HCT116 (cell line): Measurements from ENCODE around the gene REST. TPM values are rescaled to one million over a fixed set of nuclear protein-coding genes. Genes with fewer than 3 reads are reported as not detected.
"Not testable (repeated sequence)": the region's sequence is repeated elsewhere in the genome, so short reads cannot be mapped to it uniquely, and the experiment has no call there.

Source experiments
- ATAC-seq: fragments of 200-7000 bp; cut with Tn5 transposase; 2 replicates; pipeline ENCODE4 v1.9.1; 2020; ENCODE audit warnings: mild to moderate bottlenecking, moderate library complexity
- BruUV-seq: library from RNA; stranded (reverse); fragments of 400-500 nt; replicated peaks from 2 replicates; lab custom pipeline; 2021; lab: Mats Ljungman, UMichigan
- CTCF ChIA-PET: fragments of 300-600 bp; sonication (Branson Sonifier 250); formaldehyde crosslinking; loops from one replicate; lab custom pipeline; 2021; ENCODE audit warnings: antibody characterized with exemption; lab: Charles Lee
- POLR2A ChIA-PET: fragments of 300-600, 350-600 bp; sonication (Branson Sonifier 250); formaldehyde crosslinking; loops from one replicate; lab custom pipeline; 2021; ENCODE audit warnings: antibody characterized with exemption; lab: Charles Lee
- RAD21 ChIA-PET, 2 experiments: fragments of 300-600 bp; sonication (Branson Sonifier 250); formaldehyde crosslinking; loops; one replicate each; lab custom pipeline; 2023; ENCODE audit warnings: low total read pairs in 2 of 2; ENCODE audit not compliant: uncharacterized antibody in 2 of 2, unreplicated experiment in 2 of 2, low non-redundant PET in 1 of 2; lab: Charles Lee
- DNase-seq: peaks from one replicate; pipeline ENCODE4 v3.0.0-alpha.2; 2010; ENCODE audit warnings: low read depth, low spot score
- H2AFZ ChIP-seq: fragments of 200-600 bp; shearing (Covaris generic), sonication (generic); 2 replicates; pipeline ENCODE4 v1.6.1; 2017; ENCODE audit warnings: low read depth, mixed run types, mixed read lengths, antibody characterized with exemption, low read length; ENCODE audit not compliant: poor library complexity, severe bottlenecking
- H3K27ac ChIP-seq: 2 replicates; pipeline ENCODE4 v1.5.1; 2012; ENCODE audit warnings: low read depth, low read length
- H3K27me3 ChIP-seq: fragments of 200-600 bp; sonication (generic); 2 replicates; pipeline ENCODE4 v1.6.1; 2016; ENCODE audit warnings: mixed run types, low read length, mixed read lengths; ENCODE audit not compliant: insufficient read depth
- H3K36me3 ChIP-seq, 2 experiments: fragments of 200-500 bp in 1 of 2; fragments of 200-600 bp in 1 of 2; sonication (Bioruptor generic) in 1 of 2; sonication (generic) in 1 of 2; 2 replicates each; pipeline versions ENCODE4 v1.5.1 to v1.6.1; 2014 to 2016; ENCODE audit warnings: low read length in 2 of 2, inconsistent platforms in 1 of 2, mixed read lengths in 1 of 2, mixed run types in 1 of 2; ENCODE audit not compliant: insufficient read depth in 2 of 2, control insufficient read depth in 1 of 2
- H3K4me1 ChIP-seq, 2 experiments: fragments of 200-600 bp in 1 of 2; sonication (generic) in 1 of 2; 2 replicates each; pipeline versions ENCODE4 v1.5.1 to v1.6.1; 2012 to 2017; ENCODE audit warnings: low read length in 2 of 2, inconsistent platforms in 1 of 2, mild to moderate bottlenecking in 1 of 2, mixed read lengths in 1 of 2, mixed run types in 1 of 2, moderate library complexity in 1 of 2; ENCODE audit not compliant: insufficient read depth in 2 of 2, control insufficient read depth in 1 of 2
- H3K4me2 ChIP-seq: fragments of 200-600 bp; sonication (generic); 2 replicates; pipeline ENCODE4 v1.6.1; 2017; ENCODE audit warnings: mixed run types, low read length, mixed read lengths
- H3K4me3 ChIP-seq, 2 experiments: fragments of 200-600 bp in 1 of 2; sonication (generic) in 1 of 2; replicated peaks in 1 of 2; 2 replicates each; pipeline ENCODE4 v1.5.1; 2011 to 2016; ENCODE audit warnings: low read length in 2 of 2, control low read depth in 1 of 2, low read depth in 1 of 2, mild to moderate bottlenecking in 1 of 2, mixed read lengths in 1 of 2, mixed run types in 1 of 2
- H3K79me2 ChIP-seq: fragments of 200-600 bp; sonication (generic); 2 replicates; pipeline ENCODE4 v1.6.1; 2017; ENCODE audit warnings: mild to moderate bottlenecking, mixed run types, low read length, moderate library complexity, mixed read lengths; ENCODE audit not compliant: insufficient read depth
- H3K9ac ChIP-seq: fragments of 200-600 bp; sonication (generic); 2 replicates; pipeline ENCODE4 v1.6.1; 2016; ENCODE audit warnings: low read length, mixed read lengths
- H3K9me2 ChIP-seq: fragments of 200-600 bp; sonication (generic), shearing (Covaris generic); 2 replicates; pipeline ENCODE4 v1.6.1; 2017; ENCODE audit warnings: mixed run types, mild to moderate bottlenecking, moderate library complexity; ENCODE audit not compliant: insufficient read depth
- H3K9me3 ChIP-seq, 2 experiments: fragments of 200-500 bp in 1 of 2; fragments of 200-600 bp in 1 of 2; sonication (Bioruptor generic) in 1 of 2; sonication (generic) in 1 of 2; 2 replicates each; pipeline ENCODE4 v1.6.1; 2014 to 2017; ENCODE audit warnings: low read length in 2 of 2, mixed read lengths in 2 of 2, inconsistent platforms in 1 of 2, low read depth in 1 of 2, mild to moderate bottlenecking in 1 of 2, mixed run types in 1 of 2, moderate library complexity in 1 of 2; ENCODE audit not compliant: control insufficient read depth in 1 of 2, insufficient read depth in 1 of 2
- H4K20me1 ChIP-seq: fragments of 200-600 bp; sonication (generic), shearing (Covaris generic); 2 replicates; pipeline ENCODE4 v1.6.1; 2017; ENCODE audit warnings: mixed run types, mild to moderate bottlenecking, moderate library complexity; ENCODE audit not compliant: insufficient read depth
- CEBPB ChIP-seq: IDR thresholded peaks from 2 replicates; pipeline ENCODE4 v1.6.1; 2012; ENCODE audit warnings: low read depth
- EZH2 ChIP-seq: fragments of 200-600 bp; sonication (generic); IDR thresholded peaks from 2 replicates; pipeline ENCODE4 v1.6.1; 2017; ENCODE audit warnings: antibody characterized with exemption, mixed run types
- EZH2phosphoT487 ChIP-seq: fragments of 200-600 bp; IDR thresholded peaks from 2 replicates; pipeline ENCODE4 v1.6.1; 2018; ENCODE audit warnings: antibody characterized with exemption, borderline replicate concordance
- JUND ChIP-seq: IDR thresholded peaks from 2 replicates; pipeline ENCODE4 v1.6.1; 2012
- SIN3A ChIP-seq: IDR thresholded peaks from 2 replicates; pipeline ENCODE4 v1.6.1; 2012; ENCODE audit warnings: low read depth
- SRF ChIP-seq: IDR thresholded peaks from 2 replicates; pipeline ENCODE4 v1.6.1; 2012; ENCODE audit warnings: low read depth
- TCF7L2 ChIP-seq: IDR thresholded peaks from 2 replicates; pipeline ENCODE4 v1.7.0; 2011; ENCODE audit warnings: borderline replicate concordance, inconsistent platforms; ENCODE audit not compliant: insufficient read depth, insufficient read length; ENCODE audit errors: extremely low read depth
- YY1 ChIP-seq: IDR thresholded peaks from 2 replicates; pipeline ENCODE4 v1.6.1; 2011; ENCODE audit warnings: low read length, low read depth, moderate library complexity, mild to moderate bottlenecking; ENCODE audit not compliant: insufficient replicate concordance; ENCODE audit errors: extremely low read depth
- intact Hi-C: fragments of 100-400 bp; cut with micrococcal nuclease; formaldehyde crosslinking; loops from 2 replicates; pipeline ENCODE4 v1.10.0; 2022
- total RNA-seq: library from RNA; stranded (reverse); gene quantifications from one replicate; pipeline ENCODE4 v1.2.1, GENCODE V29; 2021; ENCODE audit not compliant: unreplicated experiment
- TF ChIP-seq, protein P1 (sequence below): IDR thresholded peaks from 2 replicates; pipeline ENCODE4 v1.6.1; 2012
- TF ChIP-seq, protein P2 (sequence below): IDR thresholded peaks from 2 replicates; pipeline ENCODE4 v1.6.1; 2012; ENCODE audit warnings: low read depth

The REST gene
- total RNA-seq, 1 experiment from 2014 or later: 42.6 TPM

DNA sequence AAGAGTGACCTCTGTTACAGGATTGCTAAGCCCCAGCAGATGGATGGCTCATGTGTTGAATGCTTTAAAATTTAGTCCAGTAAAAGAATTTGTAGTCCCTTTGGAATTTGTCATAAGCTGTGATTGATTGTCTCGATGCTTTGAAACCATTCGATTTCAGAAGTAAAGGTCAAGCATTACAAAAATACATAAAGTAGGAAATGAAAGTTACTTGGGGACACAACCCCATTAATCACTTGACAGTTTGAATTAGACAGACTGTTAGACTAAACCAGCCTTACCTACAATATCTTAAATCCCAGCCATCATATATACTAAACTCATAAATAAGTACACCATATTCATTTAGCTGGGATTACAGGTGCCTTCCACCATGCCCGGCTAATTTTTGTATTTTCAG, 6.6 kb downstream of the REST start:
- Histone ChIP-seq H3K4me1 (peaks cover 7 to 8% of the 10 kb centered on the region in 2 experiments), H3K4me2 (no peak overlapping the region), H3K9me3 (no peaks in the 10 kb centered on the region), H3K27ac (no peak overlapping the region), H3K9ac (no peak overlapping the region), H3K9me2 (no peaks in the 10 kb centered on the region), H4K20me1 (peaks cover 2% of the 10 kb centered on the region; the same call in 1 of the 2 replicates), H3K27me3 (no peaks in the 10 kb centered on the region), H3K79me2 (peaks cover 96% of the 10 kb centered on the region), H3K36me3 (0 out of 4 replicates have a peak, but pooled peaks cover 0 to 13% of the 10 kb centered on the region in 2 experiments), H3K4me3 (no peak overlapping the region), H2AFZ (no peak overlapping the region)
- CTCF ChIA-PET: no interaction called here
- no TSS peak for BruUV-seq
- intact Hi-C loops: no loop called here
- DNase-seq: no peak
- RAD21 ChIA-PET: no interaction called here
- no peak for ATAC-seq
- TF ChIP-seq JUND (no peak), SIN3A (no peak), CEBPB (no peak), YY1 (no peak), TCF7L2 (no peak), SRF (no peak), EZH2phosphoT487 (no peak), EZH2 (no peak)
- TF ChIP-seq, protein P1, sequence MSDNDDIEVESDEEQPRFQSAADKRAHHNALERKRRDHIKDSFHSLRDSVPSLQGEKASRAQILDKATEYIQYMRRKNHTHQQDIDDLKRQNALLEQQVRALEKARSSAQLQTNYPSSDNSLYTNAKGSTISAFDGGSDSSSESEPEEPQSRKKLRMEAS: no peak
- TF ChIP-seq, protein P2, sequence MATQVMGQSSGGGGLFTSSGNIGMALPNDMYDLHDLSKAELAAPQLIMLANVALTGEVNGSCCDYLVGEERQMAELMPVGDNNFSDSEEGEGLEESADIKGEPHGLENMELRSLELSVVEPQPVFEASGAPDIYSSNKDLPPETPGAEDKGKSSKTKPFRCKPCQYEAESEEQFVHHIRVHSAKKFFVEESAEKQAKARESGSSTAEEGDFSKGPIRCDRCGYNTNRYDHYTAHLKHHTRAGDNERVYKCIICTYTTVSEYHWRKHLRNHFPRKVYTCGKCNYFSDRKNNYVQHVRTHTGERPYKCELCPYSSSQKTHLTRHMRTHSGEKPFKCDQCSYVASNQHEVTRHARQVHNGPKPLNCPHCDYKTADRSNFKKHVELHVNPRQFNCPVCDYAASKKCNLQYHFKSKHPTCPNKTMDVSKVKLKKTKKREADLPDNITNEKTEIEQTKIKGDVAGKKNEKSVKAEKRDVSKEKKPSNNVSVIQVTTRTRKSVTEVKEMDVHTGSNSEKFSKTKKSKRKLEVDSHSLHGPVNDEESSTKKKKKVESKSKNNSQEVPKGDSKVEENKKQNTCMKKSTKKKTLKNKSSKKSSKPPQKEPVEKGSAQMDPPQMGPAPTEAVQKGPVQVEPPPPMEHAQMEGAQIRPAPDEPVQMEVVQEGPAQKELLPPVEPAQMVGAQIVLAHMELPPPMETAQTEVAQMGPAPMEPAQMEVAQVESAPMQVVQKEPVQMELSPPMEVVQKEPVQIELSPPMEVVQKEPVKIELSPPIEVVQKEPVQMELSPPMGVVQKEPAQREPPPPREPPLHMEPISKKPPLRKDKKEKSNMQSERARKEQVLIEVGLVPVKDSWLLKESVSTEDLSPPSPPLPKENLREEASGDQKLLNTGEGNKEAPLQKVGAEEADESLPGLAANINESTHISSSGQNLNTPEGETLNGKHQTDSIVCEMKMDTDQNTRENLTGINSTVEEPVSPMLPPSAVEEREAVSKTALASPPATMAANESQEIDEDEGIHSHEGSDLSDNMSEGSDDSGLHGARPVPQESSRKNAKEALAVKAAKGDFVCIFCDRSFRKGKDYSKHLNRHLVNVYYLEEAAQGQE: no peak
- POLR2A ChIA-PET: no interaction called here

- RAD21 ChIA-PET, H2AFZ ChIP-seq, DNase-seq, H4K20me1 ChIP-seq, intact Hi-C loops, H3K27ac ChIP-seq, H3K9me3 ChIP-seq, POLR2A ChIA-PET, ATAC-seq, H3K4me3 ChIP-seq, H3K4me1 ChIP-seq, H3K9ac ChIP-seq, BruUV-seq, H3K4me2 ChIP-seq, H3K27me3 ChIP-seq, H3K9me2 ChIP-seq, CTCF ChIA-PET: not testable (repeated sequence)
- peaks cover 3 to 14% of the 10 kb centered on the region in 2 experiments; a peak in 3 of 4 replicates for H3K36me3 ChIP-seq
- peaks cover 96% of the 10 kb centered on the region for H3K79me2 ChIP-seq
These were observed 7.3 kb downstream of the REST start for GRCh38 chr4:56914977-56915376.
